Measurements from ENCODE around the gene ASB15. TPM values are rescaled to one million over a fixed set of nuclear protein-coding genes. Genes with fewer than 3 reads are reported as not detected.
"Not testable (repeated sequence)": the region's sequence is repeated elsewhere in the genome, so short reads cannot be mapped to it uniquely, and the experiment has no call there.

ASB15 gene
- polyA plus RNA-seq, 3 donors from 2014 or later = not detected

DNA sequence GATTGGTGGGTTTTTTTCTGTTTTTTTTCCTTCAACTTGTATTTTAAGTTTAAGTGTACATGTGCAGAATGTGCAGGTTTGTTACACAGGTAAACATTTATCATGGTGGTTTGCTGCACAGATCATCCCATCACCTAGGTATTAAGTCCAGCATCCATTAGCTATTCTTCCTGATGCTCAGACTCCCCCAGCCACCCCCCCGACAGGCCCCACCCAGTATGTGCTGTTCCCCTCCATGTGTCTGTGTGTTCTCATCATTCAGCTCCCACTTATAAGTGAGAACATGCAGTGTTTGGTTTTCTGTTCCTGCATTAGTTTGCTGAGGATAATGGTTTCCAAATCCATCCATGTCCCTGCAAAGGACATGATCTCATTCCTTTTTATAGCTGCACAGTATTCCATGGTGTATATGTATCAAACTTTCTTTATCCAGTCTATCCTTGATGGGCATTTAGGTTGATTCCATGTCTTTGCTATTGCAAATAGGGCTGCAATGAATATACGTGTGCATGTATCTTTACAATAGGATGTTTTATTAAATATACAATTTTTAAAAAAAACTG, 32.5 kb downstream of the ASB15 start:
- not testable (repeated sequence) for H3K36me3 Mint-ChIP-seq

DNA sequence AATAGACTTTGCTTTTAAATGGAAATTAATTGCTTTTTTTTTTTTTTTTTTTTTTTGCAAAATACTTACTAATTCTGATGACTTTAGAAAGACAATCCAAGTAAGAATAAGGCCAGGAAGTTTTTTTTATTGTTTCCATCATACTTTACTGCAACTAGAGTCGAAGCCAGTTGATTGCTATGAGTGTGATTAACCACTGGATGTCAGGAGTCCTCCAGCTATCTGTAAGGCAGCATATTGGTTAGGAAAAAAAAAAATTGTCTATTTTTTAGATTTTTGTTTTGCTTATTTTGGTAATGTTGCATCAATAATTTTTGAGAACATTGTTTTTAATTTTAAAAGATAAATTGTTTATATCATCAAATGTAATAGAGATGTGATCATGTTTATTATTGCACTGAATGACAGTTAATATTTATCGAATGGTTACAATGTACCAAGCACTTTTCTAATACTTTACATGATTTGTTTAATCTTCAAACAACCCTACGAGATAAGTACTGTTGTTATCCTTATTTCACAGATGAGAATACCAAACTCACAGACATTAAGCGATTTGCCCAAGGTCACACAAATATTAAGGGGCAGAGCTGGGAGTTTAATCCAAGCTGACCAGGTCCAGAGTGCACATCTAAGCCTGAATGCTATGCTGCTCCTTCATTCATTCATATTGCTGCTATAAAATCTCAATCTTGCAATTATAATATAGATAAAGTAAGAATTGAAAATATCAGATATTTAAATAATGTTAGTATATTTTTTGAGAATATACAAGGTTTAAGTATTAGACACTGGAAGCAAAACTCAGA, 34.1 kb downstream of the ASB15 start:
- Mint-ChIP-seq H3K27me3 (ENCODE audit: low read depth in 3 of 3) (peaks cover 0 to 3% (median 2%) of the 10 kb centered on the region in 3 donors), H3K4me3 (no peak overlapping the region), H3K27ac (no peak overlapping the region), H3K9me3 (no peaks in the 10 kb centered on the region), H3K36me3 (no peaks in the 10 kb centered on the region), H3K4me1 (no peaks in the 10 kb centered on the region)
- no peak for DNase-seq

More for the DNA sequence above, 32.5 kb downstream of the ASB15 start:
- DNase-seq; H3K27ac Mint-ChIP-seq; H3K27me3 Mint-ChIP-seq (ENCODE audit: low read depth in 3 of 3); H3K4me3 Mint-ChIP-seq; H3K4me1 Mint-ChIP-seq; H3K9me3 Mint-ChIP-seq: not testable (repeated sequence)

DNA sequence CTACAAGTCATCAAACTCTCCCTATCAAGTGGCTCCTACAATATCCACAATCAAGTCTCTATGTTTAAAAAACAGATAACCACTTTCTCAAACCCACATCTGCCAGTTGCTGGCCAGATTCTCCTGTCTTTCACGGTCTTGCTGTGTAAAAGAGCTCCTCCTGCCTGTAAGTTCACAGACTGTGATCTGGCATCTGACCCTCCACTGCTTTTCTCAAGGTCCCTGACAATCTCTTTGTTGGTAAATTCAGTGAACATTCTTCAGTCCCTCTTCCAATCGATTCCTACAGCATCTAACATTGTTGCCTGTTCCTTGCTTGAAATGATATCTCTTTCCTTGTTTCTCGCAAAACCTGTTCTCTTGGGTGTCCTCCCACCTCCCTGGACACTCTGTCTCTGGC, 35.6 kb downstream of the ASB15 start:
- DNase-seq = no peak
- Mint-ChIP-seq H3K4me3 (no peak overlapping the region), H3K9me3 (peaks cover 0 to 3% (median 0%) of the 10 kb centered on the region in 6 donors), H3K27me3 (ENCODE audit: low read depth in 3 of 3) (peaks cover 3 to 6% (median 4%) of the 10 kb centered on the region in 3 donors), H3K4me1 (no peaks in the 10 kb centered on the region), H3K27ac (no peak overlapping the region), H3K36me3 (no peaks in the 10 kb centered on the region)

DNA sequence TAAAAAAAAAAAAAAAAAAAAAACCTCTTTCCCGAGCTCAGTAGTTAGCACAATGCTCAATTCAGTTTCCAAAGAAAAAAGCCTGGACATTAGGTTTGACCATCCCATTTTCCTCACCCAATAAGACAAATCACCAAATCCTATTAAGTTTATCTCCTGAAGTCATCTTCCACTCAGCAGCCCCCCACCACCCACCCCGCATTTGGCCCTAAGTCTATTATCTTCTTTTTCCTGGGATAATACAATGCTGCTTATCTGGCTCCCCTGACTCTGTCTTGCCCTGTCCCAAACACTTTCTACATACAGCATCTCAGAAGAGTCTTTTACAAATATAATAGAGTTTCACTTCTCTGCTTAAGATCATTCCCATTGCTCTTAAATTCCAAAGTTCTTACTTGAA, 36.3 kb downstream of the ASB15 start:
- H3K4me1 Mint-ChIP-seq = no peaks in the 10 kb centered on the region
- peaks cover 4 to 8% (median 6%) of the 10 kb centered on the region in 3 donors for H3K27me3 Mint-ChIP-seq (ENCODE audit: low read depth in 3 of 3)
- no peak for DNase-seq
- no peaks in the 10 kb centered on the region for H3K36me3 Mint-ChIP-seq
- H3K27ac Mint-ChIP-seq = no peak overlapping the region
- H3K9me3 Mint-ChIP-seq = peaks cover 0 to 3% (median 0%) of the 10 kb centered on the region in 6 donors
- no peak overlapping the region for H3K4me3 Mint-ChIP-seq

DNA sequence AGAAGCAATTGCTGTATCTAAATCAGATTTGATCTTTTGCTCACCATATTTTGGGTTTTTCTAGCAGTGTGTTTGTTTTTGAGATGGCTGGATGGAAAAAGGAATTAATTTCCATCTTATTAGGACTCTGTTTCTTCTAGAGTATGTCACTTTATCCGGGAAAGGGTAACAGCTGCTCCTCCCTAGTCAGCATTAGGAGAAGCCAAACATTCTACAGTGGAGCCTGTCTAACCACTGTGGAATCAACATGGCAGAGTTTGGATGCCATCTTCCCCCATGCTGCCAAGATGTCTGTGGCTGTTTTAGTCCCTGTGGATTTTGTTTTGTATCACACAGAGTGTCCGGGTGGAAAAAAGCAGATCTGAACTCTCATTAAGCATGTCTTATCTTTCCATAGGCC, 38.0 kb downstream of the ASB15 start:
- H3K4me1 Mint-ChIP-seq = no peaks in the 10 kb centered on the region
- H3K27ac Mint-ChIP-seq = no peak overlapping the region
- H3K4me3 Mint-ChIP-seq = no peak overlapping the region
- no peaks in the 10 kb centered on the region for H3K36me3 Mint-ChIP-seq
- peaks cover 4 to 10% (median 6%) of the 10 kb centered on the region in 3 donors for H3K27me3 Mint-ChIP-seq (ENCODE audit: low read depth in 3 of 3)
- H3K9me3 Mint-ChIP-seq = peaks cover 0 to 3% (median 0%) of the 10 kb centered on the region in 6 donors
- no peak for DNase-seq

DNA sequence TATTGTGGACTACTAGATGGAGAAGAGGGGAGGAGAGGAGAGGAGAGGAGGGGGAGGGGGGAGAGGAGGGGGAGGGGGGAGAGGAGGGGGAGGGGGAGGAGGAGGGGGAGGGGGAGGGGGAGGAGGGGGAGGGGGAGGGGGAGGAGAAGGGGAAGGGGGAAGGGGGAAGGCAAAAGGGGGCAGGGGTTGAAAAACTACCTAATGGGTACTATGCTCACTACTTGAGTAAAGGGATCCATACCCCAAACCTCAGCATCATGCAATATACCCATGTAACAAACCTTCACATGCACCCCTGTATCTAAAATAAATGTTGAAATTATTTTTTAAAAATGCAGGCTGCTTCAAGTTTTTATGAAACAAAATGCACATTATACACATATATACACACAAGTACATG, 39.0 kb downstream of the ASB15 start:
- H3K27ac Mint-ChIP-seq = no peak overlapping the region
- no peak overlapping the region for H3K4me3 Mint-ChIP-seq
- DNase-seq = no peak
- peaks cover 0 to 6% (median 0%) of the 10 kb centered on the region in 6 donors for H3K9me3 Mint-ChIP-seq
- no peaks in the 10 kb centered on the region for H3K4me1 Mint-ChIP-seq
- H3K36me3 Mint-ChIP-seq = no peaks in the 10 kb centered on the region
- peaks cover 6 to 14% (median 6%) of the 10 kb centered on the region in 3 donors for H3K27me3 Mint-ChIP-seq (ENCODE audit: low read depth in 3 of 3)

DNA sequence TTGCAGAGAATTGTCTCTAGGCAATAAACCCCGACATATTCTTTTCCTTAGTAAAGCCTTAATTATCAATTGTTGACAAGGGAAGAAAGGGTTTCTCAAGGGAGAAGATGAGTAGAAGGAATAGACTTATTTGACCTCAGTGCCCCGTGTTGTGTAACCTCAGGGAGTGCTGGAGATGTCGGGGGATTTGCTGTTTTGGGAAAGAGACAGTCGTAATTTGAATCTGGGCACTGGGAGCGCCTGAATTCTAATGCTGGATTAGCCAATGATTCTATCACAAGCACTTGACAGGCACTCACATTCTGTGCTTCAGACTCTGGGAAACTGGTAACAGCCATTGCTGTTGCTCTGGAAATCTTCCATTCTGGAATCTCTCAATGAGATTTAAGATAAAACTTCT, 40.3 kb downstream of the ASB15 start:
- Mint-ChIP-seq H3K27me3 (ENCODE audit: low read depth in 3 of 3) (peaks cover 6 to 14% (median 6%) of the 10 kb centered on the region in 3 donors), H3K4me1 (no peaks in the 10 kb centered on the region), H3K27ac (no peak overlapping the region), H3K9me3 (peaks cover 0 to 6% (median 0%) of the 10 kb centered on the region in 6 donors), H3K4me3 (no peak overlapping the region), H3K36me3 (no peaks in the 10 kb centered on the region)
- DNase-seq = no peak

DNA sequence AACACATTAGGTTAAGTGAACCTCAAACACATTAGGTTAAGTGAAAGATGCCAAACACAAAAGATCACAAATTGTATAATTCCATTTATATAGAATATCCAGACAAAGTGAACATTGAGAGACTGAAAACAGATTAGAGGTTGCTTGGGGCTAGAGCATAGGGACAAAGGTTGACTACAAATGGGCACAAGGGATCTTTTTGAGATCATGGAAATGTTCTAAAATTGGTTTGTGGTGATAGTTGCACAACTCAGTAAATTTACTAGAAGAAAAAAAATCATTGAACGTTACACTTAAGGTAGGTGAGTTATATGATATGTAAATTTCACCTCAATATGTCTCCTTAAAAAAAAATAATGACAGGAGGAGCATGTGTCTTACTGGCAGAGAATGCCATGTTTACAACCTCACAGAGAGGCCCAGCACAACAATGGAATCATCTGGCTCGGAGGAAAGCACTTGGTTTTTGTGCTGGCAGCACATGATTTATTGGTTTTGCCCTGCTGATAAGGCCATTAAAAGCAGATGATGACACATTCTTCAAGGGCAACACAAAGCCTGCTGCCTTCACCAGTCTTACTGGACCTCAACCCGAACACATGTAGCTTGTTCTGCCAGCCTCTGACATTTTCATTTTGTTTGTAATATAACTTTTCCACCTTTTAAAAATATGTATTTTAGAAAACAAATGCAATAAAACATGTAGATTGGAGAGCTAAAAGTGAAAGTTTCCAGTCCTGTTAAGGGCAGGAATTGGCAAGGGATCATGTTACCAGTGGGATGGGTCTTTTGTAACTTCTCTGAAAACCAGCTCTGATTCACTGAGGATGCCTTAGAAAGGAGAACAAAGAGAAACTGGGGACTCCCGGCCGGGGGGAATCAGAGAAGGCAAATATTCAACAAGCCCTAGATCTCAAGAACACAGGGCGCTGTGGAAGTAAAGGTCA, 42.1 kb downstream of the ASB15 start:
- Mint-ChIP-seq H3K36me3 (no peaks in the 10 kb centered on the region), H3K9me3 (peaks cover 0 to 6% (median 0%) of the 10 kb centered on the region in 6 donors), H3K27ac (no peak overlapping the region), H3K27me3 (ENCODE audit: low read depth in 3 of 3) (peaks cover 5 to 20% (median 6%) of the 10 kb centered on the region in 3 donors), H3K4me1 (no peaks in the 10 kb centered on the region), H3K4me3 (no peak overlapping the region)
- no peak for DNase-seq

DNA sequence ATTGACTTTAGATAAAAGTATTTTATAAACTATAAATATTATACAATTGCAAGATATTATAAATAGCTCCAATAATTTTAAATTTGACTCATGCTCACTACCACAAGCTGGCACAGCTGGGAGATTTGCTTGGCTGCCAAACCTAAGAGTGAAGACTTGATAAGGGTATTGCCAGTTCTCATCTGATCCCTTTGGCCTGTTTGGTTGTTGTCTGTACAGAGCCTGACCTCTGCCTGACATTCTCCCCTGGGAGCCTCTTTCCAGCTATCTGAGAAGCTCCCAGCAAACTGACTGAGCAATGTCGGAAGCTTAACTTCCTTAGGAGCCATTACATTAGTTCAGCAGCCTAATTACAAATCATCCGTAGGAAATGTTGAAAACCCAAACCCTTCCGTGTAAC, 43.9 kb downstream of the ASB15 start:
- H3K27me3 Mint-ChIP-seq (ENCODE audit: low read depth in 3 of 3) = peaks cover 5 to 26% (median 7%) of the 10 kb centered on the region in 3 donors
- no peak overlapping the region for H3K4me3 Mint-ChIP-seq
- H3K27ac Mint-ChIP-seq = no peak overlapping the region
- H3K9me3 Mint-ChIP-seq = peaks cover 0 to 6% (median 0%) of the 10 kb centered on the region in 6 donors
- H3K4me1 Mint-ChIP-seq = no peaks in the 10 kb centered on the region
- no peaks in the 10 kb centered on the region for H3K36me3 Mint-ChIP-seq
- DNase-seq = no peak

DNA sequence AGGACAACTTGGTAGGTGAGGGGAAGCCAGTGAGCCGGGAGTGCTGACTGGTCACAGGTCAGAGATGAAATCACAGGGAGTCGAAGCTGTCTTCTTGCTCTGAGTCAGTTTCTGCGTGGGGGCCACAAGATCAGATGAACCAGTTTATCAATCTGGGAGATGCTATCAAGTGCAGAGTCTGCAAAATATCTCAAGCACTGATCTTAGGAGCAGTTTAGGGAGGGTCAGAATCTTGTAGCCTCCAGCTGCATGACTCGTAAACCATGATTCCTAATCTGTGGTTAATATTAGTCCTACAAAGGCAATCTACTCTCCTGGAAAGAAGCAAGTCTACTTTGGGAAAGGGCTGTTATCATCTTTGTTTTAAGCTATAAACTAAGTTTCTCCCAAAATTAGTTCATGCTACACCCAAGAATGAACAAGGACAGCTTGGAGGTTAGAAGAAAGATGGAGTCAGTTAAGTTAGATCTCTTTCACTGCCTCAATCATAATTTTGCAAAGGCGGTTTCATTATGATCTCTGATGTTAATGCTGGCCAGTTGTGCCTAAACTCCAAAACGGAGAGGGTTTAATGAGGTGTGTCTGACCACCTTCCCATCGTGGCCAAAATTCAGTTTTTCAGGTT, 45.6 kb downstream of the ASB15 start:
- Mint-ChIP-seq H3K27me3 (ENCODE audit: low read depth in 3 of 3) (peaks cover 5 to 23% (median 7%) of the 10 kb centered on the region in 3 donors), H3K9me3 (peaks cover 0 to 4% (median 0%) of the 10 kb centered on the region in 6 donors), H3K27ac (no peak overlapping the region), H3K4me1 (no peaks in the 10 kb centered on the region), H3K36me3 (no peaks in the 10 kb centered on the region), H3K4me3 (no peak overlapping the region)
- no peak for DNase-seq

DNA sequence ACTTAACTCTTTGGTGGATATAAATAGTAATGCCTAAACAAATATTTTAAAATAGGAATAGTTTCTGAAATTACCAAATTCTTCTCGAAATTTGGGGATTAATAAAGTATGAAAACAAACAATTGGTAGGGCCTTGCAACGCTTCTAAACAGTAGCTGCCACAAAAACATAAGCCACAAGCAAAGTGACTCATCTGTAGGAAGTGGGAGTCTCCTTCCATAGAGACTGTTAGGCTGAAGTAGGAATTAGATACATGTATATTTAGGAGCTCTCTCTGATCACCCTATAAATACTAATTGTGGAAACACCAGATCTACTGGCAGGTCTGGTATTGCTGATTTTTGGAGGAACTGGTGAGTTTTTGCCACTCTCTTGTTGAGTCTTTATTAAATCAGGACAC, 48.3 kb downstream of the ASB15 start:
- Mint-ChIP-seq H3K36me3 (no peaks in the 10 kb centered on the region), H3K27me3 (ENCODE audit: low read depth in 3 of 3) (peaks cover 3 to 17% (median 4%) of the 10 kb centered on the region in 3 donors), H3K27ac (no peak overlapping the region), H3K4me3 (no peak overlapping the region), H3K4me1 (no peaks in the 10 kb centered on the region), H3K9me3 (peaks cover 0 to 2% (median 0%) of the 10 kb centered on the region in 6 donors)
- DNase-seq = no peak

DNA sequence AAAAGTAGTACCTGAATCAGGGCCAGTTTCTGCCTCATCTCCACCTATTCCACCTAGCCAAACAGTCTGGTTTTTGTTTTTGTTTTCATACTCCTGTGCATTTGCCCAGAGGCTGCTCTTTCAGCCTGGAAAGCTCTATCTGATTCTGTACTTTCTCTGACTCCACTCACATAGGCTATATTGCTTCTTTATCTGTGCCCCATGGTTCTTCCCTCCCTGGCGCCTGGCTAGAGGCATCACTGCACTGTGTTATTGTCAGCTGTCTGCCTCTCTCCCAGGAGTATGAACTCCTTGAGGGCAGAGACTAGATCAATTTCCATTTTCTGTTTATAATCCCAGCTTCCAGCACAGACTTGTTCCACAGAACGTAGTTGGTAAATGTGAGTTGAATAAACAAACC, 49.0 kb downstream of the ASB15 start:
- no peaks in the 10 kb centered on the region for H3K4me1 Mint-ChIP-seq
- peaks cover 3 to 17% (median 3%) of the 10 kb centered on the region in 3 donors for H3K27me3 Mint-ChIP-seq (ENCODE audit: low read depth in 3 of 3)
- H3K4me3 Mint-ChIP-seq = no peak overlapping the region
- H3K27ac Mint-ChIP-seq = no peak overlapping the region
- H3K9me3 Mint-ChIP-seq = no peaks in the 10 kb centered on the region
- no peak for DNase-seq
- H3K36me3 Mint-ChIP-seq = no peaks in the 10 kb centered on the region

DNA sequence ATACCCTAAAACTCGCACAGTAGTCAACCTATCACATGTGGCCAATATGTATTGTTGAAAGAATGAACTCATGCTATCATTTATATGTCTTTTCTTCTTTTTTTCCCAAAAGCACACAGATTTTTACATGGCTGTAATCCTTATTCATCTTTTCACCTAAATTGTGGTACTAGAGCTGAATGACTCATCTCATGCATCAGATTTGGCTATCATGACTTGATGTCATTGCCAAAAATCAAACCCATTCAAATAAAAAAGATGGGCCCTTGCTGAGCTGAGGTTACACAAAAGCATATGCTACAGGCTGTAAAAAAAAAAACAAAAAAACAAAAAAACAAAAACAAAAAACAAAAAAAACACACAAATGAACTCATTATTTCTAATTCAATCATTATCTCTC, 50.8 kb downstream of the ASB15 start:
- Mint-ChIP-seq H3K27me3 (ENCODE audit: low read depth in 3 of 3) (peaks cover 3 to 21% (median 6%) of the 10 kb centered on the region in 3 donors), H3K4me3 (no peak overlapping the region), H3K27ac (no peak overlapping the region), H3K9me3 (no peaks in the 10 kb centered on the region), H3K4me1 (no peaks in the 10 kb centered on the region), H3K36me3 (no peaks in the 10 kb centered on the region)
- DNase-seq = no peak
